Hepatocyte (in vitro differentiated cells): ENCODE results near the gene FAM184A.

ENCODE experiments used
- EZH2 ChIP-seq: fragments of 200-600 bp; sonication (generic); IDR thresholded peaks from 2 replicates; pipeline ENCODE4 v1.6.1; 2016; ENCODE audit warnings: antibody characterized with exemption, mild to moderate bottlenecking, borderline replicate concordance
- EZH2phosphoT487 ChIP-seq: fragments of 200-600 bp; sonication (generic); IDR thresholded peaks from one replicate; pipeline ENCODE4 v1.6.1; 2018; ENCODE audit warnings: antibody characterized with exemption, mild to moderate bottlenecking, low read depth, moderate library complexity; ENCODE audit not compliant: unreplicated experiment, severe bottlenecking
- TF ChIP-seq, protein P1 (sequence below): fragments of 200-600 bp; sonication (generic); IDR thresholded peaks from 2 replicates; pipeline ENCODE4 v1.5.1; 2016; ENCODE audit warnings: antibody characterized with exemption, mild to moderate bottlenecking; ENCODE audit not compliant: poor library complexity

GRCh38 chr6:119126826-119127225 is 48.4 kb upstream of the FAM184A start:
- TF ChIP-seq, protein P1, sequence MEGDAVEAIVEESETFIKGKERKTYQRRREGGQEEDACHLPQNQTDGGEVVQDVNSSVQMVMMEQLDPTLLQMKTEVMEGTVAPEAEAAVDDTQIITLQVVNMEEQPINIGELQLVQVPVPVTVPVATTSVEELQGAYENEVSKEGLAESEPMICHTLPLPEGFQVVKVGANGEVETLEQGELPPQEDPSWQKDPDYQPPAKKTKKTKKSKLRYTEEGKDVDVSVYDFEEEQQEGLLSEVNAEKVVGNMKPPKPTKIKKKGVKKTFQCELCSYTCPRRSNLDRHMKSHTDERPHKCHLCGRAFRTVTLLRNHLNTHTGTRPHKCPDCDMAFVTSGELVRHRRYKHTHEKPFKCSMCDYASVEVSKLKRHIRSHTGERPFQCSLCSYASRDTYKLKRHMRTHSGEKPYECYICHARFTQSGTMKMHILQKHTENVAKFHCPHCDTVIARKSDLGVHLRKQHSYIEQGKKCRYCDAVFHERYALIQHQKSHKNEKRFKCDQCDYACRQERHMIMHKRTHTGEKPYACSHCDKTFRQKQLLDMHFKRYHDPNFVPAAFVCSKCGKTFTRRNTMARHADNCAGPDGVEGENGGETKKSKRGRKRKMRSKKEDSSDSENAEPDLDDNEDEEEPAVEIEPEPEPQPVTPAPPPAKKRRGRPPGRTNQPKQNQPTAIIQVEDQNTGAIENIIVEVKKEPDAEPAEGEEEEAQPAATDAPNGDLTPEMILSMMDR = no peak
- TF ChIP-seq EZH2 = no peak
- no peak for TF ChIP-seq EZH2phosphoT487
